OCI-LY7 (cell line): Measurements from ENCODE around the gene ANKRD11. TPM values are rescaled to one million over a fixed set of nuclear protein-coding genes. Genes with fewer than 3 reads are reported as not detected.

Source experiments
- BruUV-seq: library from RNA; stranded (reverse); fragments of 400-500 nt; replicated peaks from 2 replicates; lab custom pipeline; 2021; lab: Mats Ljungman, UMichigan
- CTCF ChIA-PET: fragments of 300-600 bp; sonication (Branson Sonifier 250); formaldehyde crosslinking; loops from one replicate; lab custom pipeline; 2022; ENCODE audit warnings: antibody characterized with exemption; ENCODE audit not compliant: unreplicated experiment; lab: Charles Lee
- POLR2A ChIA-PET: fragments of 300-600 bp; sonication (Branson Sonifier 250); formaldehyde crosslinking; loops from one replicate; lab custom pipeline; 2022; ENCODE audit warnings: antibody characterized with exemption; lab: Charles Lee
- DNase-seq: peaks from one replicate; pipeline ENCODE4 v3.0.0-alpha.2; 2015; ENCODE audit warnings: low spot score
- H2AFZ ChIP-seq: fragments of 200-600 bp; sonication (generic), shearing (Covaris generic); 2 replicates; pipeline ENCODE4 v1.6.1; 2014; ENCODE audit warnings: mild to moderate bottlenecking, antibody characterized with exemption, low read length, moderate library complexity
- H3K27ac ChIP-seq: fragments of 200-600 bp; sonication (generic); 2 replicates; pipeline ENCODE4 v1.5.1; 2014; ENCODE audit warnings: mixed run types, low read depth, mild to moderate bottlenecking, moderate library complexity, low read length, inconsistent platforms; ENCODE audit not compliant: poor library complexity, severe bottlenecking
- H3K36me3 ChIP-seq: fragments of 200-600 bp; sonication (generic); 2 replicates; pipeline ENCODE4 v1.6.1; 2014; ENCODE audit warnings: mild to moderate bottlenecking, antibody characterized with exemption, low read length, moderate library complexity, mixed read lengths; ENCODE audit not compliant: insufficient read depth
- H3K4me1 ChIP-seq: fragments of 200-600 bp; sonication (generic); 2 replicates; pipeline ENCODE4 v1.5.1; 2014; ENCODE audit warnings: mild to moderate bottlenecking, low read length; ENCODE audit not compliant: insufficient read depth, poor library complexity, severe bottlenecking
- H3K4me2 ChIP-seq: fragments of 200-600 bp; sonication (generic); 2 replicates; pipeline ENCODE4 v1.6.1; 2014; ENCODE audit warnings: mild to moderate bottlenecking, low read length
- H3K4me3 ChIP-seq: fragments of 200-600 bp; sonication (generic); 2 replicates; pipeline ENCODE4 v1.5.1; 2014; ENCODE audit warnings: mild to moderate bottlenecking, low read depth, low read length; ENCODE audit not compliant: poor library complexity, severe bottlenecking
- H3K79me2 ChIP-seq: fragments of 200-600 bp; sonication (generic); 2 replicates; pipeline ENCODE4 v1.6.1; 2016; ENCODE audit warnings: low read depth, mild to moderate bottlenecking, low read length, moderate library complexity, mixed read lengths; ENCODE audit not compliant: insufficient read depth
- H3K9me2 ChIP-seq: fragments of 200-600 bp; sonication (generic); 2 replicates; pipeline ENCODE4 v1.6.1; 2016; ENCODE audit warnings: mild to moderate bottlenecking, low read length, mixed read lengths; ENCODE audit not compliant: insufficient read depth
- H3K9me3 ChIP-seq: fragments of 200-600 bp; sonication (generic); 2 replicates; pipeline ENCODE4 v1.6.1; 2014; ENCODE audit warnings: mild to moderate bottlenecking, mixed run types, low read length, mixed read lengths
- H4K20me1 ChIP-seq: fragments of 200-600 bp; sonication (generic); 2 replicates; pipeline ENCODE4 v1.6.1; 2014; ENCODE audit warnings: mild to moderate bottlenecking, antibody characterized with exemption, low read length, moderate library complexity, mixed read lengths; ENCODE audit not compliant: insufficient read depth
- CTCF ChIP-seq: fragments of 200-600 bp; sonication (generic); conservative IDR thresholded peaks from 2 replicates; pipeline ENCODE4 v1.5.1; 2014; ENCODE audit warnings: mild to moderate bottlenecking, antibody characterized with exemption, low read length, moderate library complexity, mixed read lengths
- EZH2phosphoT487 ChIP-seq: fragments of 200-600 bp; sonication (generic); IDR thresholded peaks from 2 replicates; pipeline ENCODE4 v1.6.1; 2018; ENCODE audit warnings: low read depth, borderline replicate concordance, mild to moderate bottlenecking, mixed run types, antibody characterized with exemption, low read length, moderate library complexity, mixed read lengths
- intact Hi-C: fragments of 100-400 bp; cut with micrococcal nuclease; formaldehyde crosslinking; loops from one replicate; pipeline ENCODE4 v1.10.0; 2022; ENCODE audit not compliant: unreplicated experiment
- total RNA-seq, 2 experiments: library from RNA; depleted of rRNA in 1 of 2; stranded (reverse); fragments of >200 nt in 1 of 2; shearing (Covaris generic) in 1 of 2; gene quantifications; 2 replicates each; pipeline ENCODE4 v1.2.3, GENCODE V29; 2014 to 2022

The ANKRD11 gene
- total RNA-seq, 2 experiments from 2014 or later = 89.1 to 251 TPM

- no peak overlapping the region for H2AFZ ChIP-seq
- no peaks in the 10 kb centered on the region for H3K9me2 ChIP-seq
- POLR2A ChIA-PET = no interaction called here
- H3K36me3 ChIP-seq = peaks cover 5% of the 10 kb centered on the region; the same call in 1 of the 2 replicates
- no TSS peak for BruUV-seq
- H3K27ac ChIP-seq = no peak overlapping the region
- CTCF ChIA-PET = no interaction called here
- no peak overlapping the region for H3K4me3 ChIP-seq
- no peak for DNase-seq
- no peak for TF ChIP-seq CTCF
- TF ChIP-seq EZH2phosphoT487 = no peak
- H4K20me1 ChIP-seq = peaks cover 33% of the 10 kb centered on the region
- H3K4me2 ChIP-seq = no peak overlapping the region
- peaks cover 98% of the 10 kb centered on the region for H3K79me2 ChIP-seq
- H3K9me3 ChIP-seq = no peaks in the 10 kb centered on the region
- intact Hi-C loops = no loop called here
- peaks cover 37% of the 10 kb centered on the region for H3K4me1 ChIP-seq
Observed at GRCh38 chr16:89408315-89408714, 82.0 kb downstream of the ANKRD11 start.

- Histone ChIP-seq H3K9me3 (no peaks in the 10 kb centered on the region), H3K9me2 (no peaks in the 10 kb centered on the region), H3K4me1 (peaks cover 41% of the 10 kb centered on the region), H3K4me3 (no peak overlapping the region), H3K4me2 (no peak overlapping the region), H4K20me1 (peaks cover 31% of the 10 kb centered on the region), H3K36me3 (peaks cover 5% of the 10 kb centered on the region; the same call in 1 of the 2 replicates), H3K79me2 (peaks cover 98% of the 10 kb centered on the region), H3K27ac (no peak overlapping the region), H2AFZ (no peak overlapping the region)
- ChIA-PET CTCF (no interaction called here), POLR2A (no interaction called here)
- intact Hi-C loops = no loop called here
- BruUV-seq = no TSS peak
- no peak for TF ChIP-seq CTCF
- no peak for TF ChIP-seq EZH2phosphoT487
- DNase-seq = no peak
Observed at GRCh38 chr16:89407925-89408300, 82.4 kb downstream of the ANKRD11 start.

- Histone ChIP-seq H3K4me1 (peaks cover 43% of the 10 kb centered on the region), H3K36me3 (peaks cover under 1% of the 10 kb centered on the region; the same call in 1 of the 2 replicates), H3K4me3 (no peak overlapping the region), H3K4me2 (no peak overlapping the region), H3K9me2 (no peaks in the 10 kb centered on the region), H3K79me2 (peaks cover 98% of the 10 kb centered on the region), H4K20me1 (peaks cover 26% of the 10 kb centered on the region), H2AFZ (no peak overlapping the region), H3K9me3 (no peaks in the 10 kb centered on the region), H3K27ac (no peak overlapping the region)
- CTCF ChIA-PET = no interaction called here
- intact Hi-C loops = no loop called here
- BruUV-seq = no TSS peak
- no peak for DNase-seq
- TF ChIP-seq CTCF (no peak), EZH2phosphoT487 (no peak)
- POLR2A ChIA-PET = no interaction called here
Observed at GRCh38 chr16:89407282-89407924, 83.0 kb downstream of the ANKRD11 start.
